HCT116 (cell line): Measurements from ENCODE around the gene PRICKLE2. TPM values are rescaled to one million over a fixed set of nuclear protein-coding genes. Genes with fewer than 3 reads are reported as not detected.

Experiments
- ATAC-seq: fragments of 200-7000 bp; cut with Tn5 transposase; 2 replicates; pipeline ENCODE4 v1.9.1; 2020; ENCODE audit warnings: mild to moderate bottlenecking, moderate library complexity
- BruUV-seq: library from RNA; stranded (reverse); fragments of 400-500 nt; replicated peaks from 2 replicates; lab custom pipeline; 2021; lab: Mats Ljungman, UMichigan
- CTCF ChIA-PET: fragments of 300-600 bp; sonication (Branson Sonifier 250); formaldehyde crosslinking; loops from one replicate; lab custom pipeline; 2021; ENCODE audit warnings: antibody characterized with exemption; lab: Charles Lee
- POLR2A ChIA-PET: fragments of 300-600, 350-600 bp; sonication (Branson Sonifier 250); formaldehyde crosslinking; loops from one replicate; lab custom pipeline; 2021; ENCODE audit warnings: antibody characterized with exemption; lab: Charles Lee
- RAD21 ChIA-PET, 2 experiments: fragments of 300-600 bp; sonication (Branson Sonifier 250); formaldehyde crosslinking; loops; one replicate each; lab custom pipeline; 2023; ENCODE audit warnings: low total read pairs in 2 of 2; ENCODE audit not compliant: uncharacterized antibody in 2 of 2, unreplicated experiment in 2 of 2, low non-redundant PET in 1 of 2; lab: Charles Lee
- DNase-seq: peaks from one replicate; pipeline ENCODE4 v3.0.0-alpha.2; 2010; ENCODE audit warnings: low read depth, low spot score
- H2AFZ ChIP-seq: fragments of 200-600 bp; shearing (Covaris generic), sonication (generic); 2 replicates; pipeline ENCODE4 v1.6.1; 2017; ENCODE audit warnings: low read depth, mixed run types, mixed read lengths, antibody characterized with exemption, low read length; ENCODE audit not compliant: poor library complexity, severe bottlenecking
- H3K27ac ChIP-seq: 2 replicates; pipeline ENCODE4 v1.5.1; 2012; ENCODE audit warnings: low read depth, low read length
- H3K27me3 ChIP-seq: fragments of 200-600 bp; sonication (generic); 2 replicates; pipeline ENCODE4 v1.6.1; 2016; ENCODE audit warnings: mixed run types, low read length, mixed read lengths; ENCODE audit not compliant: insufficient read depth
- H3K36me3 ChIP-seq, 2 experiments: fragments of 200-500 bp in 1 of 2; fragments of 200-600 bp in 1 of 2; sonication (Bioruptor generic) in 1 of 2; sonication (generic) in 1 of 2; 2 replicates each; pipeline versions ENCODE4 v1.5.1 to v1.6.1; 2014 to 2016; ENCODE audit warnings: low read length in 2 of 2, inconsistent platforms in 1 of 2, mixed read lengths in 1 of 2, mixed run types in 1 of 2; ENCODE audit not compliant: insufficient read depth in 2 of 2, control insufficient read depth in 1 of 2
- H3K4me1 ChIP-seq, 2 experiments: fragments of 200-600 bp in 1 of 2; sonication (generic) in 1 of 2; 2 replicates each; pipeline versions ENCODE4 v1.5.1 to v1.6.1; 2012 to 2017; ENCODE audit warnings: low read length in 2 of 2, inconsistent platforms in 1 of 2, mild to moderate bottlenecking in 1 of 2, mixed read lengths in 1 of 2, mixed run types in 1 of 2, moderate library complexity in 1 of 2; ENCODE audit not compliant: insufficient read depth in 2 of 2, control insufficient read depth in 1 of 2
- H3K4me2 ChIP-seq: fragments of 200-600 bp; sonication (generic); 2 replicates; pipeline ENCODE4 v1.6.1; 2017; ENCODE audit warnings: mixed run types, low read length, mixed read lengths
- H3K4me3 ChIP-seq, 2 experiments: fragments of 200-600 bp in 1 of 2; sonication (generic) in 1 of 2; replicated peaks in 1 of 2; 2 replicates each; pipeline ENCODE4 v1.5.1; 2011 to 2016; ENCODE audit warnings: low read length in 2 of 2, control low read depth in 1 of 2, low read depth in 1 of 2, mild to moderate bottlenecking in 1 of 2, mixed read lengths in 1 of 2, mixed run types in 1 of 2
- H3K79me2 ChIP-seq: fragments of 200-600 bp; sonication (generic); 2 replicates; pipeline ENCODE4 v1.6.1; 2017; ENCODE audit warnings: mild to moderate bottlenecking, mixed run types, low read length, moderate library complexity, mixed read lengths; ENCODE audit not compliant: insufficient read depth
- H3K9ac ChIP-seq: fragments of 200-600 bp; sonication (generic); 2 replicates; pipeline ENCODE4 v1.6.1; 2016; ENCODE audit warnings: low read length, mixed read lengths
- H3K9me2 ChIP-seq: fragments of 200-600 bp; sonication (generic), shearing (Covaris generic); 2 replicates; pipeline ENCODE4 v1.6.1; 2017; ENCODE audit warnings: mixed run types, mild to moderate bottlenecking, moderate library complexity; ENCODE audit not compliant: insufficient read depth
- H3K9me3 ChIP-seq, 2 experiments: fragments of 200-500 bp in 1 of 2; fragments of 200-600 bp in 1 of 2; sonication (Bioruptor generic) in 1 of 2; sonication (generic) in 1 of 2; 2 replicates each; pipeline ENCODE4 v1.6.1; 2014 to 2017; ENCODE audit warnings: low read length in 2 of 2, mixed read lengths in 2 of 2, inconsistent platforms in 1 of 2, low read depth in 1 of 2, mild to moderate bottlenecking in 1 of 2, mixed run types in 1 of 2, moderate library complexity in 1 of 2; ENCODE audit not compliant: control insufficient read depth in 1 of 2, insufficient read depth in 1 of 2
- H4K20me1 ChIP-seq: fragments of 200-600 bp; sonication (generic), shearing (Covaris generic); 2 replicates; pipeline ENCODE4 v1.6.1; 2017; ENCODE audit warnings: mixed run types, mild to moderate bottlenecking, moderate library complexity; ENCODE audit not compliant: insufficient read depth
- CTCF ChIP-seq, 3 experiments: fragments of 200-600 bp in 1 of 3; sonication (generic) in 1 of 3; IDR thresholded peaks in 2 of 3; conservative IDR thresholded peaks in 1 of 3; 2 replicates each; pipeline ENCODE4 v1.5.1; 2012 to 2017; ENCODE audit warnings: low read depth in 2 of 3, low read length in 2 of 3, antibody characterized with exemption in 1 of 3, borderline replicate concordance in 1 of 3, control low read depth in 1 of 3, mild to moderate bottlenecking in 1 of 3, mixed read lengths in 1 of 3, mixed run types in 1 of 3, moderate library complexity in 1 of 3; ENCODE audit not compliant: insufficient read depth in 1 of 3
- EGR1 ChIP-seq: IDR thresholded peaks from 2 replicates; pipeline ENCODE4 v1.6.1; 2012; ENCODE audit warnings: low read depth
- ELF1 ChIP-seq: IDR thresholded peaks from 2 replicates; pipeline ENCODE4 v1.6.1; 2012; ENCODE audit warnings: low read depth, borderline replicate concordance
- EZH2 ChIP-seq: fragments of 200-600 bp; sonication (generic); IDR thresholded peaks from 2 replicates; pipeline ENCODE4 v1.6.1; 2017; ENCODE audit warnings: antibody characterized with exemption, mixed run types
- EZH2phosphoT487 ChIP-seq: fragments of 200-600 bp; IDR thresholded peaks from 2 replicates; pipeline ENCODE4 v1.6.1; 2018; ENCODE audit warnings: antibody characterized with exemption, borderline replicate concordance
- FOSL1 ChIP-seq: IDR thresholded peaks from 2 replicates; pipeline ENCODE4 v1.6.1; 2012; ENCODE audit warnings: low read depth
- JUND ChIP-seq: IDR thresholded peaks from 2 replicates; pipeline ENCODE4 v1.6.1; 2012
- POLR2AphosphoS5 ChIP-seq: IDR thresholded peaks from 2 replicates; pipeline ENCODE4 v1.6.1; 2011; ENCODE audit warnings: mild to moderate bottlenecking, low read depth, low read length, moderate library complexity
- RAD21 ChIP-seq: IDR thresholded peaks from 2 replicates; pipeline ENCODE4 v1.6.1; 2012; ENCODE audit warnings: low read depth, mild to moderate bottlenecking
- SIN3A ChIP-seq: IDR thresholded peaks from 2 replicates; pipeline ENCODE4 v1.6.1; 2012; ENCODE audit warnings: low read depth
- SP1 ChIP-seq: IDR thresholded peaks from 2 replicates; pipeline ENCODE4 v1.6.1; 2012; ENCODE audit warnings: low read depth
- TCF7L2 ChIP-seq: IDR thresholded peaks from 2 replicates; pipeline ENCODE4 v1.7.0; 2011; ENCODE audit warnings: borderline replicate concordance, inconsistent platforms; ENCODE audit not compliant: insufficient read depth, insufficient read length; ENCODE audit errors: extremely low read depth
- YY1 ChIP-seq: IDR thresholded peaks from 2 replicates; pipeline ENCODE4 v1.6.1; 2011; ENCODE audit warnings: low read length, low read depth, moderate library complexity, mild to moderate bottlenecking; ENCODE audit not compliant: insufficient replicate concordance; ENCODE audit errors: extremely low read depth
- ZBTB33 ChIP-seq: IDR thresholded peaks from 2 replicates; pipeline ENCODE4 v1.6.1; 2011; ENCODE audit warnings: mild to moderate bottlenecking, low read length, moderate library complexity; ENCODE audit not compliant: insufficient replicate concordance; ENCODE audit errors: extremely low read depth
- ZFX ChIP-seq: fragments of 450-650 bp; IDR thresholded peaks from 2 replicates; pipeline ENCODE4 v1.6.1; 2017
- ZNF274 ChIP-seq: fragments of 200-500 bp; sonication (Bioruptor generic); IDR thresholded peaks from 2 replicates; pipeline ENCODE4 v1.6.1; 2014; ENCODE audit warnings: mild to moderate bottlenecking, low read depth, low read length, inconsistent platforms
- intact Hi-C: fragments of 100-400 bp; cut with micrococcal nuclease; formaldehyde crosslinking; loops from 2 replicates; pipeline ENCODE4 v1.10.0; 2022
- total RNA-seq: library from RNA; stranded (reverse); gene quantifications from one replicate; pipeline ENCODE4 v1.2.1, GENCODE V29; 2021; ENCODE audit not compliant: unreplicated experiment

Gene PRICKLE2
- total RNA-seq, 1 experiment from 2014 or later: 0.05 TPM

GRCh38 chr3:64133272-64133671 is 92.0 kb downstream of the PRICKLE2 start:
- ATAC-seq: no peak
- Histone ChIP-seq H2AFZ (no peak overlapping the region), H3K27ac (no peak overlapping the region), H3K9me3 (no peaks in the 10 kb centered on the region), H3K4me1 (no peaks in the 10 kb centered on the region), H3K4me2 (no peak overlapping the region), H3K27me3 (peaks cover 43% of the 10 kb centered on the region), H3K79me2 (no peaks in the 10 kb centered on the region)
- CTCF ChIA-PET: no interaction called here
- no TSS peak for BruUV-seq
- intact Hi-C loops: no loop called here
- POLR2A ChIA-PET: no interaction called here
- no peak for TF ChIP-seq FOSL1
- TF ChIP-seq CTCF (IDR thresholded peaks at IDR 0.05 in 2 of 3, conservative IDR thresholded peaks at IDR 0.05 in 1 of 3; ENCODE audit: borderline replicate concordance in 1 of 3, insufficient read depth in 1 of 3, low read depth in 2 of 3, low read length in 2 of 3): no peak
- TF ChIP-seq ELF1: no peak
- no peak for TF ChIP-seq JUND
- no peak for TF ChIP-seq POLR2AphosphoS5
- TF ChIP-seq YY1: no peak
- TF ChIP-seq SP1: no peak
- no peak for TF ChIP-seq ZFX
- no peak for TF ChIP-seq EZH2phosphoT487
- TF ChIP-seq SIN3A: no peak
- TF ChIP-seq TCF7L2: no peak
- TF ChIP-seq ZBTB33: no peak
- TF ChIP-seq ZNF274: no peak
- no peak for TF ChIP-seq EGR1
- TF ChIP-seq EZH2: no peak
- TF ChIP-seq RAD21: no peak
- TF ChIP-seq, all 23 proteins: peak for 0
- no peaks in the 10 kb centered on the region for H4K20me1 ChIP-seq
- H3K4me3 ChIP-seq: no peak overlapping the region
- no peaks in the 10 kb centered on the region for H3K9me2 ChIP-seq
- RAD21 ChIA-PET: no interaction called here
- no peak for DNase-seq
- no peaks in the 10 kb centered on the region for H3K36me3 ChIP-seq
- H3K9ac ChIP-seq: no peak overlapping the region
